Measurements from ENCODE around the gene ISX.

GRCh38 chr22:35033635-35034296, 32.2 kb upstream of the ISX start:
- TF ChIP-seq CTCF (conservative IDR thresholded peaks at IDR 0.05 in 1 of 2, IDR thresholded peaks at IDR 0.05 in 1 of 2; ENCODE audit: low read depth in 1 of 2, low read length in 2 of 2) (no peak), EZH2 (IDR thresholded peaks at IDR 0.05; ENCODE audit: low read length, missing control alignments) (no peak)

All from fibroblast of lung (primary cell).